NOMO-1 (cell line): ENCODE measurements around the gene SLC39A11.

ENCODE experiments used
- DNase-seq, 2 experiments: peaks; one replicate each; lab custom pipeline; 2025; ENCODE audit not compliant: unreplicated experiment in 2 of 2; lab: John Stamatoyannopoulos, UW

Gene SLC39A11

GRCh38 chr17:72984145-72984925 lies 108.2 kb downstream of the SLC39A11 start:
- DNase-seq: no peak

DNA sequence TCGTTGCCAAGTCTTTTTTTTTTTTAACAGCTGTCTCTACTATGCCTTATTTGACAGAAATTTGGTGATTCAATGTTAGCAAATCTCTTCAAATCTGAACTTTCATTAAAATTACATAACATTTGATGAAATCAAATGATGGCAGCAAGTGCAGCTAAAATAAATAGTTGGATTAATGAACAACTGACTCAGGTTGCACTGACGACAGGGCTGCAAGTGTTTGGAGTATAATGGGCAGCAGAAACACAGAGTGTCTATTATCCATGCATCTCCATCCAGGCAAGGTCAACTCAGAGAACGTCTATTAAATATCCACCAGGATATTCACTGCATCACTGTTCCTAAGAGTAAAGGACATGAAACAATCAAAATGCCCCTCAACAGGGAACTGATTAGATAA lies 109.8 kb downstream of the SLC39A11 start:
- DNase-seq: no peak

- DNase-seq: no peak
Observed at GRCh38 chr17:72978593-72979218, 113.8 kb downstream of the SLC39A11 start.

GRCh38 chr17:72977771-72978417 lies 114.6 kb downstream of the SLC39A11 start:
- peak; percentile 22 to 40 for DNase-seq

DNA sequence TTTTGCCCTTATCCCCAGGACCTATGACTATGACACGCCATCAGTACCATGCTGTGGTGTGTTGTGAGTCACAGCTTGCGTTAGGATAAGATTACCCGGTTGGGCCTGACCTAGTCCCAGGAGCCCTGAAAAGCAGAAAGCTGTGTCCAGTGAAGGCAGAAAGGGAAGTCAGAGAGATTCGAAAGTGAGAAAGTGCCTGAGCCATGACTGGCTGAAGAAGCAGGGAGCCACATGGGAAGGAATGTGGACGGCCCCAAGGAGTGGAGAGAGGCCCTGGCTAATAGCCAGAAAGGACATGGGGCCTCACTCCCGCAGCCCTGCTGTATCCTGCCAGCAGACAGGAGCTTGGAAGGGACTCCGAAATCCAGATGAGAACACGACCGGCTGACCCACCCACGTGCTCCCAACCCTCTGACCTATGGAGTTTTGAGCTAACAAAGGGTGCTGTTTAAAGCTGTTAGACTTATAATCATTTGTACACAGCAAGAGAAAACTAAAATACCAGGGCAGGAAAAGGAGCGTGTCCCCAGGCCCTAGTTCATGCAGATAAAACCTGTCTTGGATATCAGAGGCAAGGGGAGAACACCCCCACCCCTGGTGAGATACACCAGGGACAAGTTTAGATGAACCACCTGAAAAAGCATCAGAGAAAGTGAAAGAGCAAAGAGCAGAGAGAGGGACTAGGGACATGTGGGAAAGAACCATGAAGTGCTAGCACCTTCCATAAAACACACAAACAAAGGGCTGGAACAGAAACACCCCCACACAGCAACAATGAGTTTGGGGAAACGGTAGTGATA lies 115.3 kb downstream of the SLC39A11 start:
- DNase-seq: peak; percentile 65 to 85

DNA sequence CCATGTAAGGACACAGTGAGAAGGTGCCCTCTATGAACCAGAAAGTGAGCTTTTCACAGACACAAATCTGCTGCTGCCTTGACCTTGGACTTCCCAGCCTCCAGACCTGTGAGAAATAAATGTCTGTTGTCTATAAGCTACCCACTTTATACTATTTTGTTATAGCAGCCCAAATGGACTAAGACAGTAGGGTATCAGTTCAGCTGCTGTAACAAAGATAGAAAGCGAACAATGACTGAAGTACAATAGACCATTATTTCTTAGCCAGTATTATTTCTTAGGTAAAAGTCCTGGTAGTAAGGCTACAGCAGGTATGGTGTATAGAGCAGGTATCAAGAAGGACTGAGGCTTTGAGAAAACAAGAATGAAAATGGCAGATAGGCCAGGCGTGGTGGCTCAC lies 117.0 kb downstream of the SLC39A11 start:
- DNase-seq: no peak

DNA sequence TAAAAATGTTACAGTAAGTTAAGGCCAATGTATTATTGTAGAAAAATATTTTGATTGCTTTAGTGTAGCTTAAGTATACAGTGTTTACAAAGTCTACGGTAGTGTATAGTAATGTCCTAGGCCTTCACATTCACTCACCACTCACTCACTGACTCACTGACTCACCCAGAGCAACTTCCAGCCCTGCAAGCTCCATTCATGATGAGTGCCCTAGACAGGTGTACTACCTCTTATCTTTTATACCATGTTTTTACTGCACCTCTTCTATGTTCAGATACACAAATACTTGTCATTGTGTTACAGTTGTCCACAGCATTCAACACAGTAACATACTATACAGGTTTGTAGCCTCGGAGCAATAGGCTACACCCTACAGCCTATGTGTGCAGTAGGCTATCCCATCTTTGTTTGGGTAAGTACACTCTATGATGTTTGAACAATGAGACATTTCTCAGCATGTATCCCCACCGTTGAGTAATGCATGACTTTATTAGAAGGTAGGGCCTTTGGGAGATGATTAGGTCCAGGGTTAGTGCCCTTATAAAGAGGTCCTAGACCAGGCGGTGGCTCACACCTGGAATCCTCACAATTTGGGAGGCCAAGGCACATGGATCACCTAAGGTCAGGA lies 117.8 kb downstream of the SLC39A11 start:
- no peak for DNase-seq

GRCh38 chr17:72972263-72972951 lies 120.1 kb downstream of the SLC39A11 start:
- DNase-seq: no peak

- no peak for DNase-seq
Observed at GRCh38 chr17:72971226-72971880, 121.1 kb downstream of the SLC39A11 start.

DNA sequence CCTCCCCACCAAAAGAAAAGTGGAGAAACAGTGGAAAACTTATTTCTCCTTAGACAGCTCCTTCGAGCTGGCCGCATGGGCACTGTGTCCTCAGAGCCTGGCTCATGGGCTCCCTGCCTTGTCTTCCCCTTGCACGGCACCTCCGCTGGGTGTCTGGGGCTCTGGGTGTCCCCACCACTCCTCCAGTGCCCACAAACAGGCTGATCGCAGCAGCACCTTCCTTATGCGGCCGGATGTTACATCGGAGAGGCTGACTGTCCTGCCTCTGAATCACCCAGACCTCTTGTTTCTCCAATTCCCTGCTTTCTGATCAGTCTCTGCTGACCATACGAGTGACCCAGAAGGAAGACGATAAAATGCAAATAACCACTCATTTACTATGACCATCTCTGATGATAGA lies 121.7 kb downstream of the SLC39A11 start:
- no peak for DNase-seq

DNA sequence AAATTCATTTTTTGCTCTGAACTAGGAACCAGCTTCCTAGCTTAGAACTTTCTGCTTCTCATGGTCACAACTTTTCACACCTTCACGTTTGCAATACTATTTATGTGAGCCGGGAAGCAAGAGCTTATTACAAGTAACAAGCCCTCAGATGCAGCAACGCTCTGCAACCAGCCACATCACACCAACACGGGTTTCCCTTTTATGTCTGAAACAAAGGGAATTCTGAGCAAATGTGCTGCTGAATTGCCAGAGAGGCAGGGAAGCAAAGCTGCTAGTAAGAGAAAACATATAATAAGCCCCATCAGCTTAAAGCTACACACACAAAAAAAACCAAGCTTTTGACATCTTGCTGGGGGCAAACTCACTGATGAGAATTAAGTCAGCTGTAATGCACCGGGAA lies 122.2 kb downstream of the SLC39A11 start:
- no peak for DNase-seq

- DNase-seq: no peak
Observed at GRCh38 chr17:72969293-72969906, 123.1 kb downstream of the SLC39A11 start.

GRCh38 chr17:72968798-72969197 lies 123.7 kb downstream of the SLC39A11 start:
- no peak for DNase-seq

DNA sequence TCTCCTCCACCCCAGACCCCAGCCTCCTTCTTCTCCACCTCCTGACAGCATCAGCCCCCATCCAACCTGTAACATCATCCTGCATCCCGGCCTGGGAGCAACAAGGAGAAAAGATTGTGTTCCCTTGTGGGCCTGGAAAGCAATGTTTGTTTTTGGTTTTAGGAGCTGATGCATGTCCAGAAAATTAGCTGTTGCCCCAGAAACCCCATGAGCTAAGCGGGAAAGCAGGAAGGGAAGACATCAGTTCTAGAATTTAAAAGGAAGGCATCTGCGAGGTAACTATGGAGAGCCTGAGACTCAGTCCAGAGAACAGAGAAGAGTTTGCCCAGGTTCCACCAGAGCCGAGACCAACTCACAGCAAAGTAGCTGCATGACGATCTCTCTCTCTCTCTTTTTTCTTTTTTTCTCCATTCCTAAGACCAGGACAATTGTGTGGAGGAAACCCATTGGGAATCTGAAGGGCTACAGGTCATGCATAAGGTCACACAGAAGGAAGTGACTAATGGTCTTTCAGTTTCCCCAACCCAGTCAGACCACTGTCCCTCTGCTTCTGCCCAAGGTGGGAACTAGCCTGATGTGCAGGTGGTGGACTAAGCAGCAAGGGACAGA lies 124.4 kb downstream of the SLC39A11 start:
- no peak for DNase-seq

- DNase-seq: no peak
Observed at GRCh38 chr17:72967277-72967970, 125.1 kb downstream of the SLC39A11 start.

DNA sequence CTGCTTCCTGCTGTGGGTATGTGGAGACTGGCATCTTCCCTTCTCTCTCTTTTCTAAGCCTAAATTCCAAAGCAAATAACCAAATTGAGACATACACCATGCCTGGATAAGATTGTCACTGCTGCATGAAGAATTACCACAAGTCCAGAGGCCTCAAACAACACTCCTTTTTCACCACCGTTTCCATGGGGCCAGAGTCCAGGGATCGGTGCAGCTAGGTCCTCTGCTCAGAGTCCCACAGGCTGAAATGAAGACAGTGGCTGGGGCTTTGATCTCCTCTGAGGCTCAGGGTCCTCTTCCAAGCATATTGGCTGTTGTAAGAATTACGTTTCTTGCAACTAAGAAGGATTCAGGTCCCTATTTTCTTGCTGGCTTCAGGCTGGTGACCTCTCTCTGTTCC lies 130.4 kb downstream of the SLC39A11 start:
- DNase-seq: no peak

DNA sequence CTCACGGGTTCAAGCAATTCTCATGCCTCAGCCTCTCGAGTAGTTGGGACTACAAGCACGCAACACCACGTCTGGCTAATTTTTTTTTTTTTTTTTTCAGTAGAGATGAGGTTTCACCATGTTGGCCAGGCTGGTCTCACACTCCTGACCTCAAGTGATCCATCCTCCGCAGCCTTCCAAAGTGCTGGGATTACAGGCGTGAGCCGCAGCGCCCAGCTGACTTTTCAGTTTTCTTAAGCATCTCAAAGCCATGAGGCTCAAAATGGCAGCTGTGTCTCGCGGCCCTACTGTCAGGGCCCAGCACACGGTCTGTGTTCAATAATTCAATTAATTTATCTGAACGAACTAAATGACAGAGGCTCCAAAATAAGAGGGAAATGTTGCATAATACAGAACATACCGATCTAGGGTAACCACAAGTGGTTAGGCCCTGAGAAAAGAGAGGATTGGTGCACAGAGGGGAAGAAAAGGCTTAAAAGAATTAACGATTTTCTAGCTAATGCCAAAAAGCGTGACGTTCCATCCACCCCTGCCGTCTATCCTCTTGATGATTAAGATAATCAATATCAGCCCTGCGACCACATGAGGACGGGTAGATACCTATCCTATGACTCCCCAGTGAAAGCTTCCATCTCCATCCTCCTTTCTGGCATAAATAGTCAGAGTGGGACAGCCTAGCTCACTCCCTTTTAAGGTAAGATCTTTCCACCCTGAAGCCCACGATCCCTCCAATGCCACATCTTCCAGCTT lies 136.9 kb downstream of the SLC39A11 start:
- peak in 1 of 2 experiments; percentile 4 for DNase-seq
